AG20443 (cell line): Measurements from ENCODE around the gene LLGL1.
A peak's percentile ranks its signal among the peaks of the same experiment; 100 is the strongest.

Experiments used
- DNase-seq: peaks from one replicate; pipeline ENCODE4 v3.0.0; 2012; ENCODE audit warnings: low spot score, mixed read lengths

LLGL1 gene

DNA sequence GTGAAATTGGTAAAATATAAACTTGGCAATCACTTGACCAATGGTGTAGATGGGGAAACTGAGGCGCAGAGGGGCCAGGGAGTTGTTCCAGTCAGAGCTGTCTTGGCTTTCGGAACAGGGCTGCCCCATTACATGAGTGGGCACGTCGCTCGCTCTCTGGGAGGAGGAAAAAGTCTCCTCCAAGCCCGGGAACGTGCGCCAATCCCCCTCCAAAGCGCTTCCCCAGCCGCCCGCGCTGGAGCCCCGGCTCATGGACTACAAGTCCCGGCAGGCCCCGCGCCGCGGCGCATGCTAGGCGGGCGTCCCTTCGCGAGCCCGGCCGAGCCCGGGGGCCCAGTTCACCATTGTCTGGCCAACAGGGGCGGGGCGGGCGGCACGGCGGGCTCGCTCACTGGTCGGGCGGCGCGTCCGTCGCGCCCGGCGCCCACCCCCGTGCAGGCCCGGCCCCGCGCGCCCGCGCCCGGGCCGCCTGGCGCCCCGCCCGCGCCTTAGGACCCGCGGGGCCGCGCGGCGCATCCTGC is at the start of gene LLGL1:
Gene LLGL1, plus strand, starts transcription at position 515 of the 521 bp plus-strand sequence. CDS start 48 bp downstream, outside the sequence.
- peak; percentile 100 for DNase-seq

DNA sequence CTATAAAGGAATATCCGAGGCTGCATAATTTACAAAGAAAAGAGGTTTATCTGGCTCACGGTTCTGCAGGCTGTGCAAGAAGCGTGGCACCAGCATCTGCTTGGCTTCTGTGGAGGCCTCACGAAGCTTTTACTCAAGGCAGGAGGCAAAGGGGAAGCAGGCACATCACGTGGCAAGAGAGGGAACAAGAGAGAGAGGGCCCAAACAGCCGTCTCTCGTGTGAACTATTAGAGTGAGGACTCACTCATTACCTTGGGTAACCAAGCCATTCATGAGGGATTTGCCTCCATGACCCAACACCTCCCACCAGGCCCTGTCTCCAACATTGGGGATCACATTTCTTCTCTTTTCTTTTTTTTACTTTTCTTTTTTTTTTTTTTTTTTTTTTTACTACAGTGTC is 49.3 kb upstream of the LLGL1 start:
- DNase-seq, result no peak

DNA sequence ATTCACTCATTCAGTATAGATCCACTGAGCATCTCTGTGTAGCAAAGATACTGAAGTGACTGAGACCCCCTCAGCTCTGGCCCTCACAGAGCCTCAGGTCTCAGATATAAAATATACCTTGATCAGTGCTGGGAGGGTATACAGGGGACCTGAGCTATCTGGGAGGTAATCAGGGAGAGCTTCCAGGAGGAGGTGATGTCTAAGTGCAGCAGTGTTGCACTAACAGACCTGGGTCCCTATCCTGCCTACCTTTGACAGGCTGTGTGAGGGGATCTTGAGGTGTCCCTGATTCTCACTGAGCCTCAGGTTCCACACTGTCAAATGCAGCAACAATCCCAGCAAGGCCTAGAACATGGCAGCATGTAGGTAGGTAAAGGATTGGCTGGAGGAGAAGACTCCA is 48.3 kb upstream of the LLGL1 start:
- DNase-seq, result no peak

- DNase-seq, result no peak
Measured at GRCh38 chr17:18177722-18178121, 47.7 kb upstream of the LLGL1 start.

- no peak for DNase-seq
Measured at GRCh38 chr17:18179196-18179595, 46.2 kb upstream of the LLGL1 start.

DNA sequence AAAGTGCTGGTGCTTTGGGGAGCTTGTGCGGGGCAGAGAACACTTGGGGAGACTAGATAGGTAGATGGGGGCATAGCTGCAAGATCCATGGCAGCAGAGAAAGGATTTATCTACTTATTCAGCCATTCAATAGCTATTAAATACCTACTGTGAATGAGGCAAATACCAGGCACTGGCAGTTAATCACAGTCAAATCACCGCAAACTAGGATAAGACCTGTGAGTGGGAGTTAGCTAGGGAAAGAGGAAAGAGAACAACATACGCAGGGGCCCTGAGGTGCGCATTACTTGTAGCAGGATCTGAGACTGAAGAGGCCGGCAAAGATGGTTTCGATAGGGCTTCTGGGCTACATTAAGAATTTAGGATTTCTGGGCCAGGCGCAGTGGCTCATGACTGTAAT is 45.6 kb upstream of the LLGL1 start:
- DNase-seq, result no peak

DNA sequence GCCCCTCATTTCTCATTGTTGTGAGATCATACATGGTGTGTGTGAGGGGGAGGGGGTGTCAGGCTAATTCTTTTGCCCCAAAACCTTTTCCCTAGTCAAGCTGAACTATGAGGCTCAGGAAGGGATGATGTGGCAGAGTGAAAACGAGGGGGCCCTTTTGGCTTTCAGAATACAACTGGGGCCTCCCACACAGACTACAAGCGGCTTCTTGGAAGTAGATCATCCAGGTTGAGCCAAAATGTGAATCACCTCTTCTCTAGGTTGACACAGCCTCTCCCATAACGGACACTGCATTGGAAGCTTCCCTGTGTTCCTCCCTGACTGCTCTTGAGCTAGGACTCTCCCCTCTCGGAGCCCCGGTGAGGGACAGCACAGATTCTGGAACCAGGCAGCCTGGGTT is 44.1 kb upstream of the LLGL1 start:
- DNase-seq, result no peak

- DNase-seq, result no peak
Measured at GRCh38 chr17:18182110-18182977, 43.1 kb upstream of the LLGL1 start.

DNA sequence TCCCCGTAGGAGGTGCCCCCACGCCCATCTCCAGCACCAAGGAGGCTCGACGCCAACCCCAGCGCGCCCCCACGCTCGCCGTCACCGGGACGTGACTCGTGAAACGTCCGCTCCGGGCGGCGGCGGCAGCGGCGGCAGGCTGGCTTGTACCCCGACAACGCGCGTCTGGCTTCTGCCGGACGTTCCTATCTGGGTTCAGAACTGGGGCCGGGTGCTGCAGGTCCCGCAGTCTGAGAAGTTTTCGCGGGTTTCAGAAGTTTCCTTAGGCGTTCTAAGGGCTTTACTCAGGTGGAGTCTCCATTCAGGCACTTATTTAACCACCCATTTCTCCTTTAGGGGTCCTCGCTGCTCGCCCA is 42.5 kb upstream of the LLGL1 start:
- DNase-seq, result peak; percentile 88

- DNase-seq, result peak; percentile 100
Measured at GRCh38 chr17:18183334-18184142, 41.9 kb upstream of the LLGL1 start, which contains the start of gene ALKBH5. Gene ALKBH5, plus strand, starts transcription at chr17:18183828. Its CDS starts 416 bp downstream, at chr17:18184244.

DNA sequence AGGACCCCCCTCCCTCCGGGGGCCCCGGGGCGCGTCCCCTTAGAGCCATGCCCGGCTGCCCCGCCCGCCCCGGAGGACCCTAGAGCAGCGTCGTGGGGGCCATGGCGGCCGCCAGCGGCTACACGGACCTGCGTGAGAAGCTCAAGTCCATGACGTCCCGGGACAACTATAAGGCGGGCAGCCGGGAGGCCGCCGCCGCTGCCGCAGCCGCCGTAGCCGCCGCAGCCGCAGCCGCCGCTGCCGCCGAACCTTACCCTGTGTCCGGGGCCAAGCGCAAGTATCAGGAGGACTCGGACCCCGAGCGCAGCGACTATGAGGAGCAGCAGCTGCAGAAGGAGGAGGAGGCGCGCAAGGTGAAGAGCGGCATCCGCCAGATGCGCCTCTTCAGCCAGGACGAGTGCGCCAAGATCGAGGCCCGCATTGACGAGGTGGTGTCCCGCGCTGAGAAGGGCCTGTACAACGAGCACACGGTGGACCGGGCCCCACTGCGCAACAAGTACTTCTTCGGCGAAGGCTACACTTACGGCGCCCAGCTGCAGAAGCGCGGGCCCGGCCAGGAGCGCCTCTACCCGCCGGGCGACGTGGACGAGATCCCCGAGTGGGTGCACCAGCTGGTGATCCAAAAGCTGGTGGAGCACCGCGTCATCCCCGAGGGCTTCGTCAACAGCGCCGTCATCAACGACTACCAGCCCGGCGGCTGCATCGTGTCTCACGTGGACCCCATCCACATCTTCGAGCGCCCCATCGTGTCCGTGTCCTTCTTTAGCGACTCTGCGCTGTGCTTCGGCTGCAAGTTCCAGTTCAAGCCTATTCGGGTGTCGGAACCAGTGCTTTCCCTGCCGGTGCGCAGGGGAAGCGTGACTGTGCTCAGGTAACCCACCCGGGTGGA is 41.0 kb upstream of the LLGL1 start:
- no peak for DNase-seq

- DNase-seq, result no peak
Measured at GRCh38 chr17:18185391-18185790, 40.0 kb upstream of the LLGL1 start.

DNA sequence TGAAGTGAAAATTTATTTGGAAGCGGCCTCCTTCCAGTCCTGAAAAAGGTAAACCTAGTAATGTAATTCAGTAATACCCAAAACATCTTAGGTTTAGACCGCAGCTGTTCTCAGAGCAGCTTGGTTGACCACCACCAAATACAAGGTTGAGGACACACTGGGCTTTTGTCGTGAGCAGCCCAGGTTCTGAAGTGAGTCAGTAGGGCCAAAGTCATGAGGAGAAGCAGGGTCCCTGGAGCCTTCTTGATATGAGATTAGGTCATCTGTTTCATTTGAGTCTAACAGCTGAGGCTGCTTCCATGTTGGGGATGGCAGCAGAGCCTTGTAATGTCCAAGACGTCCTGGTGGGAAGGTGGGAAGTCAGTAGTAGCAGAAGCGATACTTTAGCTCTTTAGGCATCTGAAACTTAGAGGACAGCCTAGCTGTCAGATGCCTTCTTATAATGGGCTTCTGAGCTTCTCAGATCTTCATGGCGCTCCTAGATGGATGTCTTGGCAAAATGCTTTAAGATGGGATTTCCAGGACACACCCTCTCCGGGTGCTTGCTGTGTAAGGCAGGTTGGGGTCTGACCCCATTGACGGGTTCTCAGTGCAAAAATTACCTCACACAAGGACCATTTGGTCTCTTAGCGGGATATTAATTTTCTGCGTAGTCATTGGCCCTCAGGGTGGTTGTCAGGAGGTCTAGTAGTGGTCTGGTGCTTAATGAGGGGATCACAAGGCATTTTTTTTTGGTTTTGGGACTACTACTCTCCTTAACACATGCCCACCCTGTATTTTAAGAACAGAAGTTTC is 39.4 kb upstream of the LLGL1 start:
- no peak for DNase-seq

GRCh38 chr17:18186627-18186982 is 38.8 kb upstream of the LLGL1 start:
- peak; percentile 48 for DNase-seq

GRCh38 chr17:18187226-18187625 is 38.2 kb upstream of the LLGL1 start:
- no peak for DNase-seq

GRCh38 chr17:18187821-18188761 is 37.3 kb upstream of the LLGL1 start:
- peak; percentile 65 for DNase-seq

DNA sequence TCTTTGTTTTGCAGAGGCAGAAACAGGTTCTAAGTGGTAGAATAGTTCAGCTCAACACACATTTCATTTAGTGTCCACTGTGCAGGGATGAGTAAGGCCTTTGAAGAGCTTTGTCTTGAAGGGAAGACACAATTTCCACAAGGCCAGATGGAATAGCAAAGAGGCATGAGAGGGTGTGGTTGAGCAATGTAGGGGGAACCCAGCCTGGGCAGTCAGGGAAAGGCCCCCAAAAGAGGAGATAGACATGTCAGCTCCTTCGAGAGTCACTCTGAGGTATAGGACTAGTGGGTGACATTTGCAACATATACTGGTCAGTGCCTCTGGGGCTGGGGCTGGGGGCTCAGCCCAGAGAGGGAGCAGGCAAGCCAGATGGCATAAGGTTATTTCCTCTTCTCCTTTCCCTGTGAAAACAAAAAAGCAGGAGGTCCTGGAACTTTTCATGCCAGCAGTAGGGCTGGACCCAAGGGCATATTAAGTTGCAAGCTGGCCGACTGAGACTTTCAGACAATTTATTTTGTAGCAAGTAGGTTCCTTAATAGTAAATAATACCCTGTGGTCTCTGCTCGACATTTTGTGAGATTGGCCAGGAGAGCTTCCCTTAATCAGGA is 34.7 kb upstream of the LLGL1 start:
- DNase-seq, result no peak

GRCh38 chr17:18191236-18191667 is 34.2 kb upstream of the LLGL1 start:
- DNase-seq, result no peak

DNA sequence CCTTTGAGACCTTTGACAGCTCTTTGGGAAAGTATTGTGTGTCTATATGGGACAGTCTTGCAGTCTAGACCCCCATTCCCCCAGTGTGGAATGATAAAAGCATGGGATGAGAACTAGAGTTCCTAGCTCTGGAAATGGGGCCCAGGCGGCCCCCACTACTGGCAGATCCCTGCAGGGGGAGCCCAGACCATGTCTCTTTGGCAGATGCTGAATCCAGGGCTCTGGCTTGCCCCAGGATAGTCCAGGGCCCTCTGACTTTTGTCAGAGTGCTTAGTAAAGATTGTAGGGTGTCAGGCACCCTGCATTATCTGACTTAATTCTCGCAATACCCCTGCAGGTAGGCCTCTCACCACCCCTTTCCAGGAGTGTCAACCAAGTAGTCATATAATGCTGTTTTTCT is 33.5 kb upstream of the LLGL1 start:
- peak; percentile 58 for DNase-seq
